K562 (cell line): ENCODE data around the gene PTGIR. TPM values are rescaled to one million over a fixed set of nuclear protein-coding genes. Genes with fewer than 3 reads are reported as not detected.
A peak's percentile ranks its signal among the peaks of the same experiment; 100 is the strongest.

Experiments
- BCOR ChIP-seq: fragments of 450-650 bp; IDR thresholded peaks from 2 replicates; pipeline ENCODE4 v1.6.1; 2016
- DPF2 ChIP-seq: fragments of 450-650 bp; IDR thresholded peaks from 2 replicates; pipeline ENCODE4 v1.6.1; 2016
- FOS ChIP-seq: IDR thresholded peaks from 3 replicates; pipeline ENCODE4 v1.6.1; 2011; ENCODE audit not compliant: insufficient read length; ENCODE audit errors: extremely low read depth
- HDAC3 ChIP-seq: fragments of 450-650 bp; IDR thresholded peaks from 2 replicates; pipeline ENCODE4 v1.6.1; 2018; ENCODE audit warnings: borderline replicate concordance, mild to moderate bottlenecking, moderate library complexity; ENCODE audit not compliant: partially characterized antibody
- HEY1 ChIP-seq: fragments of 250-450 bp; sonication (Bioruptor Pico); IDR thresholded peaks from 2 replicates; pipeline ENCODE4 v1.5.0; 2020; ENCODE audit warnings: mild to moderate bottlenecking, moderate library complexity, borderline replicate concordance
- HNRNPK ChIP-seq: fragments of 200-400 bp; formaldehyde crosslinking; IDR thresholded peaks from one replicate; pipeline ENCODE4 v1.6.1; 2018; ENCODE audit warnings: mild to moderate bottlenecking, low read depth, low read length; ENCODE audit not compliant: poor library complexity, severe bottlenecking
- JUND ChIP-seq, 2 experiments: IDR thresholded peaks; 2 replicates in 1 of 2; 3 replicates in 1 of 2; pipeline ENCODE4 v1.6.1; 2011; ENCODE audit warnings: borderline replicate concordance in 2 of 2, low read depth in 2 of 2, low read length in 2 of 2, improper control_type of control experiment in 1 of 2, missing biosample characterization in 1 of 2, missing genetic modification characterization in 1 of 2, missing genetic modification reagents in 1 of 2
- KAT7 ChIP-seq: sonication (generic); formaldehyde crosslinking; IDR thresholded peaks from 2 replicates; pipeline ENCODE4 v1.8.0; 2022; ENCODE audit warnings: missing genetic modification reagents, mild to moderate bottlenecking, borderline replicate concordance
- NR1H2 ChIP-seq: sonication (generic); formaldehyde crosslinking; IDR thresholded peaks from 2 replicates; pipeline ENCODE4 v1.4.0; 2020; ENCODE audit warnings: mild to moderate bottlenecking, missing genetic modification reagents
- PHB2 ChIP-seq: fragments of 450-650 bp; IDR thresholded peaks from 2 replicates; pipeline ENCODE4 v1.6.1; 2017; ENCODE audit warnings: low read depth
- TBL1XR1 ChIP-seq, 2 experiments: IDR thresholded peaks; 2 replicates each; pipeline ENCODE4 v1.6.1; 2012; ENCODE audit warnings: improper control_type of control experiment in 2 of 2, low read length in 2 of 2, mild to moderate bottlenecking in 1 of 2
- ZNF384 ChIP-seq: IDR thresholded peaks from 2 replicates; pipeline ENCODE4 v1.6.1; 2012; ENCODE audit warnings: low read depth, low read length, improper control_type of control experiment
- ZZZ3 ChIP-seq: fragments of 450-650 bp; IDR thresholded peaks from 2 replicates; pipeline ENCODE4 v1.6.1; 2016; ENCODE audit warnings: antibody characterized with exemption, mild to moderate bottlenecking, moderate library complexity
- polyA plus RNA-seq, 8 experiments: library from polyadenylated mRNA; depleted of rRNA in 4 of 8; stranded (reverse) in 5 of 8; unstranded in 3 of 8; fragments of >200 nt; fragmentation: Nextera tagmentation in 2 of 8; fragmentation: Illumina TruSeq in 1 of 8; extraction: Ambion mirVana in 2 of 8; extraction: Trizol in 1 of 8; gene quantifications; 2 replicates each; pipeline versions ENCODE4 v1.2.1 to v1.2.3, GENCODE V29; 2011 to 2014; ENCODE audit warnings: inconsistent platforms in 1 of 8, missing spikeins in 1 of 8
- total RNA-seq, 7 experiments: library from RNA; depleted of rRNA in 6 of 7; stranded (reverse); fragments of >200 nt in 6 of 7; fragmentation: Illumina TruSeq in 2 of 7; extraction: Trizol in 2 of 7; gene quantifications; 2 replicates each; pipeline versions ENCODE4 v1.2.1 to v1.2.3, GENCODE V29; 2011 to 2021; ENCODE audit warnings: low replicate concordance in 1 of 7
- TF ChIP-seq, protein P1 (sequence below), 2 experiments: fragments of 450-650 bp; formaldehyde crosslinking in 1 of 2; IDR thresholded peaks; 2 replicates each; pipeline versions ENCODE4 v1.4.0 to v1.6.1; 2014 to 2020; ENCODE audit warnings: mild to moderate bottlenecking in 2 of 2, borderline replicate concordance in 1 of 2, low read depth in 1 of 2
- TF ChIP-seq, protein P2 (sequence below), 2 experiments: fragments of 450-650 bp; IDR thresholded peaks; 2 replicates each; pipeline ENCODE4 v1.6.1; 2018; ENCODE audit warnings: mild to moderate bottlenecking in 2 of 2, low read depth in 1 of 2; ENCODE audit not compliant: partially characterized antibody in 2 of 2

PTGIR gene
- total and polyA plus RNA-seq, 9 of the 15 experiments (the other 6 are each of a cell fraction or from before 2014, with no cell fraction given): 0.11 to 3.4 (median 1.1) TPM; not detected in 1

DNA sequence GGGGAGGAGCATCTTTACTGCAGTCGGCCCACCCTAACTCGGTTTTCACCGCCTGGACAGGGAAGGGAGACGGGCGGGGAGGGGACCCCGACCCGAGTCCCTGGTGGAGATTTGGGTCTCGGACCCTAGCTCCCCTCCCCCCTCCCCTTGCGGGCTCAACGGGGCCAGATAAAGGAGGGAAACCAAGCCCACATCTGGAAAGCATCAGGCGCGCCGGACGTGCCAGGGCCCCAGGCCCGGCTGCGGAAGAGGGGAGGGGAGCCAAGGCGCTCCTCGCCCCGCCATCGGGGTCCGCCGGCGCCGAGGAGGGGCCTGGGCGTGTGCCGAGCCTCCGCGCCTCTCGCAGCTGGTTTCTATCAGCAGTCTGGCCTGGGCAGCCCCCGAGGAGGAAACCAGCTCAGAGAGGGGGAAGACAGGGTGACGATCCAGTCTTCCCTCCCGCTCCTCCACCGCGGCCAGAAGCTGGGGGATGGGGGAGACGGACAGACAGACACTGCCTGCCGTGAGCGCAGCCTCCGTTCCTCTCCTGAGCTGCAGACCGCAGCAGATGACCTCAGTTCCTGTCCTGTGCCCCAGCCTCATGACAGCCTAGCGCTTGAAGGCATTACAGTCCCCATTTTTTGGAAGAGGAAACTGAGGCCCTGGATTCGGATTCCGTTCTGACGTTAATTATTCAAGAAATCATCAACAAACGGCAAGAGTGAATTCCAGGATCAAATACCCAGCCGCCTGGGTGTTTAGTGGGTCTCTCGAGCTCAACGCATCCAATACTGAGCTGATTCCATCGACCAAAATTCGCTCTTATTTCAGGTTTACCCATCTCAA, 14.7 kb upstream of the PTGIR start (continued):
- TF ChIP-seq ZZZ3 (no peak), JUND (IDR thresholded peaks at IDR 0.05; ENCODE audit: borderline replicate concordance, low read depth, low read length) (peak; percentile 71), JUND (tag; IDR thresholded peaks at IDR 0.05; ENCODE audit: borderline replicate concordance, low read depth, low read length) (peak; percentile 47; the same call in 2 of the 3 replicates), HEY1 (no peak), HDAC3 (no peak), NR1H2 (CRISPR knock-in tag) (no peak), DPF2 (0 out of 2 replicates have a peak, but pooled peaks have one; percentile 31), PHB2 (no peak), BCOR (no peak; the same call in none of the 2 replicates), ZNF384 (no peak), HNRNPK (no peak), TBL1XR1 (IDR thresholded peaks at IDR 0.05; ENCODE audit: low read length in 2 of 2) (no peak), KAT7 (CRISPR knock-in tag) (no peak), FOS (no peak)
- TF ChIP-seq, protein P1, sequence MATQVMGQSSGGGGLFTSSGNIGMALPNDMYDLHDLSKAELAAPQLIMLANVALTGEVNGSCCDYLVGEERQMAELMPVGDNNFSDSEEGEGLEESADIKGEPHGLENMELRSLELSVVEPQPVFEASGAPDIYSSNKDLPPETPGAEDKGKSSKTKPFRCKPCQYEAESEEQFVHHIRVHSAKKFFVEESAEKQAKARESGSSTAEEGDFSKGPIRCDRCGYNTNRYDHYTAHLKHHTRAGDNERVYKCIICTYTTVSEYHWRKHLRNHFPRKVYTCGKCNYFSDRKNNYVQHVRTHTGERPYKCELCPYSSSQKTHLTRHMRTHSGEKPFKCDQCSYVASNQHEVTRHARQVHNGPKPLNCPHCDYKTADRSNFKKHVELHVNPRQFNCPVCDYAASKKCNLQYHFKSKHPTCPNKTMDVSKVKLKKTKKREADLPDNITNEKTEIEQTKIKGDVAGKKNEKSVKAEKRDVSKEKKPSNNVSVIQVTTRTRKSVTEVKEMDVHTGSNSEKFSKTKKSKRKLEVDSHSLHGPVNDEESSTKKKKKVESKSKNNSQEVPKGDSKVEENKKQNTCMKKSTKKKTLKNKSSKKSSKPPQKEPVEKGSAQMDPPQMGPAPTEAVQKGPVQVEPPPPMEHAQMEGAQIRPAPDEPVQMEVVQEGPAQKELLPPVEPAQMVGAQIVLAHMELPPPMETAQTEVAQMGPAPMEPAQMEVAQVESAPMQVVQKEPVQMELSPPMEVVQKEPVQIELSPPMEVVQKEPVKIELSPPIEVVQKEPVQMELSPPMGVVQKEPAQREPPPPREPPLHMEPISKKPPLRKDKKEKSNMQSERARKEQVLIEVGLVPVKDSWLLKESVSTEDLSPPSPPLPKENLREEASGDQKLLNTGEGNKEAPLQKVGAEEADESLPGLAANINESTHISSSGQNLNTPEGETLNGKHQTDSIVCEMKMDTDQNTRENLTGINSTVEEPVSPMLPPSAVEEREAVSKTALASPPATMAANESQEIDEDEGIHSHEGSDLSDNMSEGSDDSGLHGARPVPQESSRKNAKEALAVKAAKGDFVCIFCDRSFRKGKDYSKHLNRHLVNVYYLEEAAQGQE (IDR thresholded peaks at IDR 0.05; ENCODE audit: borderline replicate concordance): no peak
- TF ChIP-seq, protein P1 (CRISPR knock-in tag; IDR thresholded peaks at IDR 0.05; ENCODE audit: low read depth): no peak
- TF ChIP-seq, protein P2, sequence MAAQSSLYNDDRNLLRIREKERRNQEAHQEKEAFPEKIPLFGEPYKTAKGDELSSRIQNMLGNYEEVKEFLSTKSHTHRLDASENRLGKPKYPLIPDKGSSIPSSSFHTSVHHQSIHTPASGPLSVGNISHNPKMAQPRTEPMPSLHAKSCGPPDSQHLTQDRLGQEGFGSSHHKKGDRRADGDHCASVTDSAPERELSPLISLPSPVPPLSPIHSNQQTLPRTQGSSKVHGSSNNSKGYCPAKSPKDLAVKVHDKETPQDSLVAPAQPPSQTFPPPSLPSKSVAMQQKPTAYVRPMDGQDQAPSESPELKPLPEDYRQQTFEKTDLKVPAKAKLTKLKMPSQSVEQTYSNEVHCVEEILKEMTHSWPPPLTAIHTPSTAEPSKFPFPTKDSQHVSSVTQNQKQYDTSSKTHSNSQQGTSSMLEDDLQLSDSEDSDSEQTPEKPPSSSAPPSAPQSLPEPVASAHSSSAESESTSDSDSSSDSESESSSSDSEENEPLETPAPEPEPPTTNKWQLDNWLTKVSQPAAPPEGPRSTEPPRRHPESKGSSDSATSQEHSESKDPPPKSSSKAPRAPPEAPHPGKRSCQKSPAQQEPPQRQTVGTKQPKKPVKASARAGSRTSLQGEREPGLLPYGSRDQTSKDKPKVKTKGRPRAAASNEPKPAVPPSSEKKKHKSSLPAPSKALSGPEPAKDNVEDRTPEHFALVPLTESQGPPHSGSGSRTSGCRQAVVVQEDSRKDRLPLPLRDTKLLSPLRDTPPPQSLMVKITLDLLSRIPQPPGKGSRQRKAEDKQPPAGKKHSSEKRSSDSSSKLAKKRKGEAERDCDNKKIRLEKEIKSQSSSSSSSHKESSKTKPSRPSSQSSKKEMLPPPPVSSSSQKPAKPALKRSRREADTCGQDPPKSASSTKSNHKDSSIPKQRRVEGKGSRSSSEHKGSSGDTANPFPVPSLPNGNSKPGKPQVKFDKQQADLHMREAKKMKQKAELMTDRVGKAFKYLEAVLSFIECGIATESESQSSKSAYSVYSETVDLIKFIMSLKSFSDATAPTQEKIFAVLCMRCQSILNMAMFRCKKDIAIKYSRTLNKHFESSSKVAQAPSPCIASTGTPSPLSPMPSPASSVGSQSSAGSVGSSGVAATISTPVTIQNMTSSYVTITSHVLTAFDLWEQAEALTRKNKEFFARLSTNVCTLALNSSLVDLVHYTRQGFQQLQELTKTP (IDR thresholded peaks at IDR 0.05; ENCODE audit: low read depth in 1 of 2, partially characterized antibody in 2 of 2): no peak
